ENCODE results near the gene MAB21L2. TPM values are rescaled to one million over a fixed set of nuclear protein-coding genes. Genes with fewer than 3 reads are reported as not detected.

Gene MAB21L2
- total and polyA plus RNA-seq, 2 of the 8 experiments (the other 6 are each of a cell fraction or from before 2014, with no cell fraction given) = 0.03 TPM; not detected in 1

- H4K5ac ChIP-seq (ENCODE audit: insufficient read length, low read depth, low read length) = no peak overlapping the region
- no peak for FAIRE-seq
Measured at GRCh38 chr4:150625033-150625432, 43.1 kb downstream of the MAB21L2 start.

More at GRCh38 chr4:150625033-150625432, 43.1 kb downstream of the MAB21L2 start:
- H3K9ac ChIP-seq (replicated peaks in 1 of 4; ENCODE audit: extremely low read depth in 1 of 4, low read depth in 3 of 4, low read length in 3 of 4) = no peak overlapping the region
- no peak overlapping the region for H2AK5ac ChIP-seq (ENCODE audit: low read depth, low read length)
- no peak overlapping the region for H3K18ac ChIP-seq (ENCODE audit: extremely low read depth, low read length)
- H3K23ac ChIP-seq (ENCODE audit: insufficient read length) = no peak overlapping the region
- no peaks in the 10 kb centered on the region for H3K79me1 ChIP-seq (ENCODE audit: low read depth, low read length)
- ChIA-PET POLR2A (ENCODE audit: partially characterized antibody) (no interaction called here), CTCF (ENCODE audit: partially characterized antibody) (interaction anchor here (1.8 kb wide), 1 partner anchor 11 kb away, joined by 3 read pairs; no protein-coding TSS in a partner anchor)
- H4K91ac ChIP-seq (replicated peaks; ENCODE audit: insufficient read length, low read length) = no peak overlapping the region
- no peak overlapping the region for H4K8ac ChIP-seq (ENCODE audit: extremely low read depth, insufficient read depth, low read length)
- 80% methylated on average over 2 of the region's 2 CpGs; no CpG with 5 or more reads in 1 of the 2 experiments for WGBS, 2 experiments (ENCODE audit: extremely low coverage in 1 of 2, insufficient coverage in 1 of 2, insufficient read length in 1 of 2, insufficient replicate concordance in 2 of 2, low coverage in 1 of 2, low lambda C conversion rate in 2 of 2, missing lambda C conversion rate in 1 of 2)
- no peak overlapping the region for H2BK20ac ChIP-seq (ENCODE audit: low read length)
- H3K27me3 ChIP-seq (replicated peaks in 1 of 4; ENCODE audit: control insufficient read depth in 3 of 4, extremely low read depth in 1 of 4, insufficient read depth in 3 of 4, low read length in 3 of 4) = no peaks in the 10 kb centered on the region
- no peak overlapping the region for H3K4me2 ChIP-seq (ENCODE audit: insufficient read depth in 1 of 2, low read depth in 2 of 2, low read length in 2 of 2)
- H3K27ac ChIP-seq (ENCODE audit: low read depth, low read length) = no peak overlapping the region
- no peak overlapping the region for H3K4ac ChIP-seq (replicated peaks; ENCODE audit: insufficient read length, low read depth, low read length)
- H3K4me3 ChIP-seq (ENCODE audit: extremely low read depth in 1 of 4, insufficient read depth in 2 of 4, low read depth in 3 of 4, low read length in 4 of 4) = no peak overlapping the region
- no peak overlapping the region for H2BK5ac ChIP-seq (ENCODE audit: low read depth, low read length)
- H4K20me1 ChIP-seq (replicated peaks in 1 of 2; ENCODE audit: control insufficient read depth in 1 of 2, insufficient read depth in 2 of 2, low read length in 2 of 2) = no peaks in the 10 kb centered on the region
- peaks cover 0 to 3% (median under 1%) of the 10 kb centered on the region in 4 experiments; a peak in 2 of 7 replicates for H3K4me1 ChIP-seq (replicated peaks in 1 of 4; ENCODE audit: control insufficient read depth in 3 of 4, insufficient read depth in 4 of 4, low read length in 3 of 4)
- H3K36me3 ChIP-seq (ENCODE audit: control insufficient read depth in 2 of 4, insufficient read depth in 4 of 4, low read length in 3 of 4) = no peaks in the 10 kb centered on the region
- TF ChIP-seq JUN (IDR thresholded peaks at IDR 0.05; ENCODE audit: low read depth, low read length) = no peak
- TF ChIP-seq CREB1 (IDR thresholded peaks at IDR 0.05) = no peak
- no peak for TF ChIP-seq HDAC2 (IDR thresholded peaks at IDR 0.05; ENCODE audit: borderline replicate concordance in 1 of 2, low read depth in 2 of 2, low read length in 2 of 2)
- no peak for TF ChIP-seq SAP30 (IDR thresholded peaks at IDR 0.05; ENCODE audit: insufficient read depth, insufficient replicate concordance, low read length)
- TF ChIP-seq BRCA1 (IDR thresholded peaks at IDR 0.05; ENCODE audit: low read depth, low read length) = no peak
- no peak overlapping the region for H3K14ac ChIP-seq (ENCODE audit: insufficient read length)
- no peak overlapping the region for H2BK12ac ChIP-seq (ENCODE audit: low read depth, low read length)
- no peaks in the 10 kb centered on the region for H3K79me2 ChIP-seq (ENCODE audit: control insufficient read depth in 1 of 2, insufficient read depth in 2 of 2, low read length in 2 of 2)
- H3K56ac ChIP-seq (replicated peaks; ENCODE audit: insufficient read length, low read depth, low read length) = no peak overlapping the region
- no peak overlapping the region for H2BK120ac ChIP-seq (replicated peaks; ENCODE audit: low read depth, low read length)
- H3K23me2 ChIP-seq (ENCODE audit: low read depth, low read length) = no peaks in the 10 kb centered on the region
- H2BK15ac ChIP-seq (ENCODE audit: low read length) = no peak overlapping the region
- H2AFZ ChIP-seq (ENCODE audit: low read length) = no peak overlapping the region
- H3K9me3 ChIP-seq (ENCODE audit: insufficient read depth in 2 of 2, low read depth in 1 of 2, low read length in 1 of 2) = no peaks in the 10 kb centered on the region
- DNase-seq (ENCODE audit: low read depth in 1 of 2, low spot score in 2 of 2) = no peak
